Activated T-helper 1 cell treated with anti-CD3 and anti-CD28 coated beads, Interleukin-12 subunit alpha, Interleukin-12 subunit beta, Interleukin-2, Interleukin-4 antibody, amounts not matched to agents 30 ng/mL and 10 ng/mL and 1 ng/mL, durations not matched to agents 14 hours and 24 hours and 36 hours (primary cell): ENCODE measurements around the gene MR1. TPM values are rescaled to one million over a fixed set of nuclear protein-coding genes. Genes with fewer than 3 reads are reported as not detected.

ENCODE experiments used
- total RNA-seq: library from RNA; stranded (reverse); gene quantifications from 2 replicates; pipeline ENCODE4 v1.2.3, GENCODE V29; 2022

Gene MR1
- total RNA-seq, 1 donor from 2014 or later: 17.6 TPM

Other genes with a start within 250 kb of the MR1 start
- gene KIAA1614, start 121.1 kb upstream of the MR1 start, total RNA-seq: 0.16 and 0.17 TPM in 2 replicates
- 32.5 and 33.1 TPM in 2 replicates for gene STX6, start 11.1 kb upstream of the MR1 start, total RNA-seq
- 59.4 and 61.5 TPM in 2 replicates for gene IER5, start 54.7 kb downstream of the MR1 start, total RNA-seq